Measurements from ENCODE around the gene DIAPH1. TPM values are rescaled to one million over a fixed set of nuclear protein-coding genes. Genes with fewer than 3 reads are reported as not detected.

Gene DIAPH1
- total RNA-seq, 1 experiment from 2014 or later = 142 TPM

- TF ChIP-seq CBX3 (IDR thresholded peaks at IDR 0.05; ENCODE audit: low read depth) = no peak
- TF ChIP-seq ZFX (IDR thresholded peaks at IDR 0.05) = no peak
- no peak for TF ChIP-seq EZH2phosphoT487 (IDR thresholded peaks at IDR 0.05; ENCODE audit: borderline replicate concordance)
These were observed 1.1 kb downstream of the DIAPH1 start (continued) for GRCh38 chr5:141617682-141618029.

- Histone ChIP-seq H2AFZ (ENCODE audit: low read depth, low read length, poor library complexity, severe bottlenecking) (no peak overlapping the region), H3K4me3 (replicated peaks in 1 of 2; ENCODE audit: low read depth in 1 of 2, low read length in 2 of 2) (peak overlapping the region; percentile 68 to 85), H3K9me2 (ENCODE audit: insufficient read depth) (no peaks in the 10 kb centered on the region), H3K79me2 (ENCODE audit: insufficient read depth, low read length) (peaks cover 63% of the 10 kb centered on the region), H3K4me1 (ENCODE audit: control insufficient read depth in 1 of 2, insufficient read depth in 2 of 2, low read length in 2 of 2) (peaks cover 6 to 25% of the 10 kb centered on the region in 2 experiments), H3K27ac (ENCODE audit: low read depth, low read length) (no peak overlapping the region; the same call in 1 of the 2 replicates), H3K27me3 (ENCODE audit: insufficient read depth, low read length) (no peaks in the 10 kb centered on the region), H3K36me3 (ENCODE audit: control insufficient read depth in 1 of 2, insufficient read depth in 2 of 2, low read length in 2 of 2) (peaks cover 2 to 17% of the 10 kb centered on the region in 2 experiments; a peak in 1 of 4 replicates), H3K9ac (ENCODE audit: low read length) (peak overlapping the region; percentile 96; the same call in 1 of the 2 replicates), H3K9me3 (ENCODE audit: control insufficient read depth in 1 of 2, insufficient read depth in 1 of 2, low read depth in 1 of 2, low read length in 2 of 2) (no peaks in the 10 kb centered on the region), H3K4me2 (ENCODE audit: low read length) (peak overlapping the region; percentile 79), H4K20me1 (ENCODE audit: insufficient read depth) (peaks cover 20% of the 10 kb centered on the region; the same call in 1 of the 2 replicates)
- ChIA-PET RAD21 (ENCODE audit: low non-redundant PET in 1 of 2, low total read pairs in 2 of 2, uncharacterized antibody in 2 of 2, unreplicated experiment in 2 of 2) (no interaction called here), CTCF (interaction anchor here (1.0 kb wide), 1 partner anchor 25 kb away, joined by 5 read pairs; no protein-coding TSS in a partner anchor), POLR2A (no interaction called here)
- TF ChIP-seq SIN3A (IDR thresholded peaks at IDR 0.05; ENCODE audit: low read depth) (no peak), SRF (IDR thresholded peaks at IDR 0.05; ENCODE audit: low read depth) (no peak), POLR2AphosphoS5 (IDR thresholded peaks at IDR 0.05; ENCODE audit: low read depth, low read length) (no peak), ZFX (IDR thresholded peaks at IDR 0.05) (no peak), EZH2phosphoT487 (IDR thresholded peaks at IDR 0.05; ENCODE audit: borderline replicate concordance) (no peak), POLR2A (IDR thresholded peaks at IDR 0.05; ENCODE audit: borderline replicate concordance, extremely low read depth, insufficient read depth, insufficient read length) (no peak), CEBPB (IDR thresholded peaks at IDR 0.05; ENCODE audit: low read depth) (no peak), EGR1 (IDR thresholded peaks at IDR 0.05; ENCODE audit: low read depth) (no peak), TCF7L2 (IDR thresholded peaks at IDR 0.05; ENCODE audit: borderline replicate concordance, extremely low read depth, insufficient read depth, insufficient read length) (no peak), SP1 (IDR thresholded peaks at IDR 0.05; ENCODE audit: low read depth) (no peak)
- TF ChIP-seq, protein P1, sequence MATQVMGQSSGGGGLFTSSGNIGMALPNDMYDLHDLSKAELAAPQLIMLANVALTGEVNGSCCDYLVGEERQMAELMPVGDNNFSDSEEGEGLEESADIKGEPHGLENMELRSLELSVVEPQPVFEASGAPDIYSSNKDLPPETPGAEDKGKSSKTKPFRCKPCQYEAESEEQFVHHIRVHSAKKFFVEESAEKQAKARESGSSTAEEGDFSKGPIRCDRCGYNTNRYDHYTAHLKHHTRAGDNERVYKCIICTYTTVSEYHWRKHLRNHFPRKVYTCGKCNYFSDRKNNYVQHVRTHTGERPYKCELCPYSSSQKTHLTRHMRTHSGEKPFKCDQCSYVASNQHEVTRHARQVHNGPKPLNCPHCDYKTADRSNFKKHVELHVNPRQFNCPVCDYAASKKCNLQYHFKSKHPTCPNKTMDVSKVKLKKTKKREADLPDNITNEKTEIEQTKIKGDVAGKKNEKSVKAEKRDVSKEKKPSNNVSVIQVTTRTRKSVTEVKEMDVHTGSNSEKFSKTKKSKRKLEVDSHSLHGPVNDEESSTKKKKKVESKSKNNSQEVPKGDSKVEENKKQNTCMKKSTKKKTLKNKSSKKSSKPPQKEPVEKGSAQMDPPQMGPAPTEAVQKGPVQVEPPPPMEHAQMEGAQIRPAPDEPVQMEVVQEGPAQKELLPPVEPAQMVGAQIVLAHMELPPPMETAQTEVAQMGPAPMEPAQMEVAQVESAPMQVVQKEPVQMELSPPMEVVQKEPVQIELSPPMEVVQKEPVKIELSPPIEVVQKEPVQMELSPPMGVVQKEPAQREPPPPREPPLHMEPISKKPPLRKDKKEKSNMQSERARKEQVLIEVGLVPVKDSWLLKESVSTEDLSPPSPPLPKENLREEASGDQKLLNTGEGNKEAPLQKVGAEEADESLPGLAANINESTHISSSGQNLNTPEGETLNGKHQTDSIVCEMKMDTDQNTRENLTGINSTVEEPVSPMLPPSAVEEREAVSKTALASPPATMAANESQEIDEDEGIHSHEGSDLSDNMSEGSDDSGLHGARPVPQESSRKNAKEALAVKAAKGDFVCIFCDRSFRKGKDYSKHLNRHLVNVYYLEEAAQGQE (IDR thresholded peaks at IDR 0.05; ENCODE audit: low read depth) = no peak
- no peak for DNase-seq (ENCODE audit: low read depth, low spot score)
- no peak for ATAC-seq
- BruUV-seq (replicated peaks) = no TSS peak
- intact Hi-C loops (cut with micrococcal nuclease) = loop anchor here (5.0 kb wide), 1 partner anchor 1440 kb away; the partner anchor contains the start of gene CYSTM1
These were observed 1.7 kb downstream of the DIAPH1 start for GRCh38 chr5:141617128-141617527.

All from HCT116 (cell line).